Measurements from ENCODE around the gene SRM.
"Not testable (repeated sequence)": the region's sequence is repeated elsewhere in the genome, so short reads cannot be mapped to it uniquely, and the experiment has no call there.

GRCh38 chr1:11083784-11084183 is 24.0 kb upstream of the SRM start:
- TF ChIP-seq POLR2A (IDR thresholded peaks at IDR 0.05; ENCODE audit: low read depth, low read length); POLR2AphosphoS5 (IDR thresholded peaks at IDR 0.05; ENCODE audit: low read depth, low read length); TAF1 (IDR thresholded peaks at IDR 0.05; ENCODE audit: low read depth, low read length); PAX5 (IDR thresholded peaks at IDR 0.05; ENCODE audit: insufficient read depth, low read length, severe bottlenecking); POU2F2 (IDR thresholded peaks at IDR 0.05; ENCODE audit: low read depth, low read length): not testable (repeated sequence)

All from GM12891 (cell line).